Neural cell (in vitro differentiated cells): ENCODE results near the gene MT4. TPM values are rescaled to one million over a fixed set of nuclear protein-coding genes. Genes with fewer than 3 reads are reported as not detected.

ENCODE experiments used
- H2AFZ ChIP-seq: fragments of 200-600, 300-800 bp; sonication (generic), shearing (Covaris generic); 2 replicates; pipeline ENCODE4 v1.6.0; 2014; ENCODE audit warnings: low read depth, mild to moderate bottlenecking, antibody characterized with exemption, low read length, moderate library complexity
- H3F3A ChIP-seq: fragments of 200-600 bp; shearing (Covaris generic); 2 replicates; pipeline ENCODE4 v1.6.1; 2016; ENCODE audit warnings: mild to moderate bottlenecking, moderate library complexity, mixed read lengths, antibody characterized with exemption, low read length; ENCODE audit not compliant: insufficient read depth, poor library complexity, severe bottlenecking
- H3K27ac ChIP-seq: fragments of 200-600, 300-800 bp; sonication (generic), shearing (Covaris generic); 2 replicates; pipeline ENCODE4 v1.5.1; 2014; ENCODE audit warnings: mild to moderate bottlenecking, low read length, moderate library complexity
- H3K27me3 ChIP-seq: fragments of 300-800, 200-600 bp; sonication (generic), shearing (Covaris generic); 2 replicates; pipeline ENCODE4 v1.6.0; 2014; ENCODE audit warnings: mild to moderate bottlenecking, low read depth, low read length, moderate library complexity; ENCODE audit not compliant: insufficient read depth
- H3K36me3 ChIP-seq: fragments of 300-800, 200-600 bp; sonication (generic), shearing (Covaris generic); 2 replicates; pipeline ENCODE4 v1.5.1; 2014; ENCODE audit warnings: mild to moderate bottlenecking, antibody characterized with exemption, low read length, moderate library complexity; ENCODE audit not compliant: insufficient read depth
- H3K4me2 ChIP-seq: fragments of 300-800, 200-600 bp; sonication (generic), shearing (Covaris generic); 2 replicates; pipeline ENCODE4 v1.6.0; 2014; ENCODE audit warnings: mild to moderate bottlenecking, low read length
- H3K4me3 ChIP-seq: fragments of 300-800, 200-600 bp; sonication (generic), shearing (Covaris generic); 2 replicates; pipeline ENCODE4 v1.5.1; 2014; ENCODE audit warnings: mild to moderate bottlenecking, low read length, moderate library complexity
- H3K79me2 ChIP-seq: fragments of 200-600 bp; shearing (Covaris generic); replicated peaks from 2 replicates; pipeline ENCODE4 v1.6.0; 2014; ENCODE audit warnings: mild to moderate bottlenecking, low read length, moderate library complexity; ENCODE audit not compliant: insufficient read depth
- H3K9ac ChIP-seq: fragments of 300-800, 200-600 bp; sonication (generic), shearing (Covaris generic); 2 replicates; pipeline ENCODE4 v1.6.1; 2016; ENCODE audit warnings: mild to moderate bottlenecking, low read length, mixed read lengths
- H3K9me2 ChIP-seq: fragments of 200-600 bp; shearing (Covaris generic); 2 replicates; pipeline ENCODE4 v1.6.1; 2016; ENCODE audit warnings: mild to moderate bottlenecking, low read length, mixed read lengths; ENCODE audit not compliant: insufficient read depth
- H3K9me3 ChIP-seq: fragments of 200-600, 300-800 bp; sonication (generic), shearing (Covaris generic); 2 replicates; pipeline ENCODE4 v1.6.1; 2016; ENCODE audit warnings: mild to moderate bottlenecking, mixed run types, low read length, moderate library complexity, mixed read lengths
- H4K20me1 ChIP-seq: fragments of 200-600 bp; shearing (Covaris generic); 2 replicates; pipeline ENCODE4 v1.6.1; 2016; ENCODE audit warnings: mild to moderate bottlenecking, mixed run types; ENCODE audit not compliant: insufficient read depth
- EP300 ChIP-seq: fragments of 450-650 bp; conservative IDR thresholded peaks from 2 replicates; pipeline ENCODE4 v1.6.1; 2014; ENCODE audit warnings: antibody characterized with exemption, mild to moderate bottlenecking, moderate library complexity; ENCODE audit not compliant: poor library complexity, severe bottlenecking
- EZH2 ChIP-seq: fragments of 200-600, 300-800 bp; shearing (Covaris generic), sonication (generic); IDR thresholded peaks from 2 replicates; pipeline ENCODE4 v1.6.1; 2014; ENCODE audit warnings: antibody characterized with exemption, low read length, borderline replicate concordance, mild to moderate bottlenecking; ENCODE audit not compliant: insufficient read depth, poor library complexity, severe bottlenecking
- MXI1 ChIP-seq: fragments of 450-650 bp; conservative IDR thresholded peaks from 2 replicates; pipeline ENCODE4 v1.6.1; 2014; ENCODE audit warnings: antibody characterized with exemption, mild to moderate bottlenecking; ENCODE audit not compliant: poor library complexity, severe bottlenecking
- POLR2AphosphoS5 ChIP-seq: IDR thresholded peaks from 2 replicates; pipeline ENCODE4 v1.6.1; 2012
- RAD21 ChIP-seq: fragments of 450-650 bp; conservative IDR thresholded peaks from 2 replicates; pipeline ENCODE4 v1.6.1; 2014; ENCODE audit warnings: antibody characterized with exemption, mild to moderate bottlenecking, moderate library complexity
- SMC3 ChIP-seq: fragments of 450-650 bp; conservative IDR thresholded peaks from 2 replicates; pipeline ENCODE4 v1.6.1; 2014; ENCODE audit warnings: antibody characterized with exemption, mild to moderate bottlenecking, moderate library complexity; ENCODE audit not compliant: poor library complexity
- TAF1 ChIP-seq: IDR thresholded peaks from 2 replicates; pipeline ENCODE4 v1.6.1; 2012; ENCODE audit warnings: low read depth
- polyA plus RNA-seq: library from polyadenylated mRNA; depleted of rRNA; stranded (reverse); fragments of >200 nt; gene quantifications from 2 replicates; pipeline ENCODE4 v1.2.3, GENCODE V29; 2014
- TF ChIP-seq, protein P1 (sequence below): IDR thresholded peaks from 2 replicates; pipeline ENCODE4 v1.6.1; 2012; ENCODE audit warnings: borderline replicate concordance
- TF ChIP-seq, protein P2 (sequence below): fragments of 450-650 bp; IDR thresholded peaks from 2 replicates; pipeline ENCODE4 v1.5.1; 2014; ENCODE audit warnings: antibody characterized with exemption, mild to moderate bottlenecking, moderate library complexity; ENCODE audit not compliant: poor library complexity, severe bottlenecking

The MT4 gene
- polyA plus RNA-seq, 1 donor from 2014 or later = not detected

DNA sequence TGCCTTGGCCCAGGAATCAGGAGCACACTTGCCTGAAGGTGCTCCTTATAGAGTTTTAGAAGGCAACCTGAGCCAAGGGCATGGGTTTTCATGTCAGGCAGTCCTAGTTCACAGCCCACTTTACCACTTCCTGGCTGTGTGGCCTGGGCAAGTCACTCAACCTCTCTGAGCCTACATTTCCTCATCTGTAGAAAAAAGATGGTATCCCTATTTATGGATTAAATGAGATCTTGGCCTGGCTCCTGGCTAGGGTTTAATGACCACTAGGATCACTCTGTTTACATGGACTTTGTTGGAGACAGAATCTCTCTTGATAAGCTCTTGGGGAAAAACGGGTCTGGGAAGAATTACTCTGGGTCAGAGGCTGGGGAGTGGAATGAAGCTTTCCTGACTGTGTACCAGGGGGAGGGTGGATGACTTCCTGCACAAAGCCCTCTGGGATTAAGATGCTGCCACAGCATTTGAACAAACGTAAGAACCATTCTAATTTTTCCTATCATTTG lies 45.8 kb downstream of the MT4 start:
- H3K79me2 ChIP-seq = no peaks in the 10 kb centered on the region
- H3K36me3 ChIP-seq = no peaks in the 10 kb centered on the region
- no peaks in the 10 kb centered on the region for H3F3A ChIP-seq
- H3K4me3 ChIP-seq = no peak overlapping the region
- H3K9me2 ChIP-seq = no peaks in the 10 kb centered on the region
- H3K27ac ChIP-seq = no peak overlapping the region
- no peak overlapping the region for H3K4me2 ChIP-seq
- H3K9ac ChIP-seq = no peak overlapping the region
- peaks cover 67% of the 10 kb centered on the region for H3K27me3 ChIP-seq
- no peaks in the 10 kb centered on the region for H3K9me3 ChIP-seq
- no peak overlapping the region for H2AFZ ChIP-seq
- TF ChIP-seq MXI1 (no peak), POLR2AphosphoS5 (no peak), RAD21 (no peak), SMC3 (no peak), TAF1 (no peak), EZH2 (no peak), EP300 (no peak)
- TF ChIP-seq, protein P1, sequence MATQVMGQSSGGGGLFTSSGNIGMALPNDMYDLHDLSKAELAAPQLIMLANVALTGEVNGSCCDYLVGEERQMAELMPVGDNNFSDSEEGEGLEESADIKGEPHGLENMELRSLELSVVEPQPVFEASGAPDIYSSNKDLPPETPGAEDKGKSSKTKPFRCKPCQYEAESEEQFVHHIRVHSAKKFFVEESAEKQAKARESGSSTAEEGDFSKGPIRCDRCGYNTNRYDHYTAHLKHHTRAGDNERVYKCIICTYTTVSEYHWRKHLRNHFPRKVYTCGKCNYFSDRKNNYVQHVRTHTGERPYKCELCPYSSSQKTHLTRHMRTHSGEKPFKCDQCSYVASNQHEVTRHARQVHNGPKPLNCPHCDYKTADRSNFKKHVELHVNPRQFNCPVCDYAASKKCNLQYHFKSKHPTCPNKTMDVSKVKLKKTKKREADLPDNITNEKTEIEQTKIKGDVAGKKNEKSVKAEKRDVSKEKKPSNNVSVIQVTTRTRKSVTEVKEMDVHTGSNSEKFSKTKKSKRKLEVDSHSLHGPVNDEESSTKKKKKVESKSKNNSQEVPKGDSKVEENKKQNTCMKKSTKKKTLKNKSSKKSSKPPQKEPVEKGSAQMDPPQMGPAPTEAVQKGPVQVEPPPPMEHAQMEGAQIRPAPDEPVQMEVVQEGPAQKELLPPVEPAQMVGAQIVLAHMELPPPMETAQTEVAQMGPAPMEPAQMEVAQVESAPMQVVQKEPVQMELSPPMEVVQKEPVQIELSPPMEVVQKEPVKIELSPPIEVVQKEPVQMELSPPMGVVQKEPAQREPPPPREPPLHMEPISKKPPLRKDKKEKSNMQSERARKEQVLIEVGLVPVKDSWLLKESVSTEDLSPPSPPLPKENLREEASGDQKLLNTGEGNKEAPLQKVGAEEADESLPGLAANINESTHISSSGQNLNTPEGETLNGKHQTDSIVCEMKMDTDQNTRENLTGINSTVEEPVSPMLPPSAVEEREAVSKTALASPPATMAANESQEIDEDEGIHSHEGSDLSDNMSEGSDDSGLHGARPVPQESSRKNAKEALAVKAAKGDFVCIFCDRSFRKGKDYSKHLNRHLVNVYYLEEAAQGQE = no peak
- TF ChIP-seq, protein P2, sequence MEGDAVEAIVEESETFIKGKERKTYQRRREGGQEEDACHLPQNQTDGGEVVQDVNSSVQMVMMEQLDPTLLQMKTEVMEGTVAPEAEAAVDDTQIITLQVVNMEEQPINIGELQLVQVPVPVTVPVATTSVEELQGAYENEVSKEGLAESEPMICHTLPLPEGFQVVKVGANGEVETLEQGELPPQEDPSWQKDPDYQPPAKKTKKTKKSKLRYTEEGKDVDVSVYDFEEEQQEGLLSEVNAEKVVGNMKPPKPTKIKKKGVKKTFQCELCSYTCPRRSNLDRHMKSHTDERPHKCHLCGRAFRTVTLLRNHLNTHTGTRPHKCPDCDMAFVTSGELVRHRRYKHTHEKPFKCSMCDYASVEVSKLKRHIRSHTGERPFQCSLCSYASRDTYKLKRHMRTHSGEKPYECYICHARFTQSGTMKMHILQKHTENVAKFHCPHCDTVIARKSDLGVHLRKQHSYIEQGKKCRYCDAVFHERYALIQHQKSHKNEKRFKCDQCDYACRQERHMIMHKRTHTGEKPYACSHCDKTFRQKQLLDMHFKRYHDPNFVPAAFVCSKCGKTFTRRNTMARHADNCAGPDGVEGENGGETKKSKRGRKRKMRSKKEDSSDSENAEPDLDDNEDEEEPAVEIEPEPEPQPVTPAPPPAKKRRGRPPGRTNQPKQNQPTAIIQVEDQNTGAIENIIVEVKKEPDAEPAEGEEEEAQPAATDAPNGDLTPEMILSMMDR = no peak
- no peaks in the 10 kb centered on the region for H4K20me1 ChIP-seq

DNA sequence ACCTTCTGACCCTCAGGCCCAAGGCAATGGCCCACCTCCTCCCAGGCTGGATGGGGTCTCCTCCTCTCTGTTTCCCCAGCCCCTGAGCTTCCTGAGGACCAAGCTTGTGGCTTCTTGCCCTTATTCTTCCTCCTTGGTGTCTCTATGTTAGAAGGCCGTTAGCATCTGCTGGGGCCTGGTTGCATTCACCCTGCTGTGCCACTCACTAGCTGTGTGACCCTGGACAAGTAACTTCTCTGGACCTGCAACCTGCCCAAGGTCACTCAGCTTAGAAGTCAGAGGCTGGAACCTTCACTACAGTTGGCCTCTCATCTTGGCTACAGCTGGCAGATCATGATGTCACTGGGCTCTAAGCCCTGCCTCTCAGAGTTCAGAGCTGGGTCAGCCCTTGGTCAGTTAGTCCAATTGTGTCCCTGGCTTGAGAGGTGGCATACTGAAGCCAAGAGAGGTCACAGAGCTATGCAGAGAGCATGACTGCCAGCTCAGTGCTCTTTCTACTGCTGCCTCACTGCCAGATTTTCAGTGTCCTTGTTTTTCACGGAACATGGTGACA lies 46.5 kb downstream of the MT4 start:
- no peaks in the 10 kb centered on the region for H4K20me1 ChIP-seq
- H3K27me3 ChIP-seq = peaks cover 72% of the 10 kb centered on the region

More for the DNA sequence above, 46.5 kb downstream of the MT4 start:
- Histone ChIP-seq H3K9me2 (no peaks in the 10 kb centered on the region), H3F3A (no peaks in the 10 kb centered on the region), H3K4me3 (no peak overlapping the region), H3K9me3 (no peaks in the 10 kb centered on the region), H3K9ac (no peak overlapping the region), H2AFZ (no peak overlapping the region), H3K27ac (no peak overlapping the region), H3K79me2 (no peaks in the 10 kb centered on the region), H3K36me3 (no peaks in the 10 kb centered on the region), H3K4me2 (no peak overlapping the region)
- no peak for TF ChIP-seq MXI1
- TF ChIP-seq EP300 = no peak
- TF ChIP-seq TAF1 = no peak
- no peak for TF ChIP-seq RAD21
- TF ChIP-seq EZH2 = no peak
- no peak for TF ChIP-seq POLR2AphosphoS5
- TF ChIP-seq, protein P1 = no peak
- TF ChIP-seq, protein P2 = no peak
- TF ChIP-seq SMC3 = no peak
